K562 (cell line): Measurements from ENCODE around the gene EMILIN3. TPM values are rescaled to one million over a fixed set of nuclear protein-coding genes. Genes with fewer than 3 reads are reported as not detected.

Experiments
- PHB ChIP-seq: fragments of 250-450 bp; sonication (Bioruptor Pico); IDR thresholded peaks from 2 replicates; pipeline ENCODE4 v1.5.0; 2021
- RHOXF2B ChIP-seq: fragments of 250-450 bp; sonication (Bioruptor Pico); conservative IDR thresholded peaks from 2 replicates; pipeline ENCODE4 v1.5.1; 2021
- polyA plus RNA-seq, 8 experiments: library from polyadenylated mRNA; depleted of rRNA in 4 of 8; stranded (reverse) in 5 of 8; unstranded in 3 of 8; fragments of >200 nt; fragmentation: Nextera tagmentation in 2 of 8; fragmentation: Illumina TruSeq in 1 of 8; extraction: Ambion mirVana in 2 of 8; extraction: Trizol in 1 of 8; gene quantifications; 2 replicates each; pipeline versions ENCODE4 v1.2.1 to v1.2.3, GENCODE V29; 2011 to 2014; ENCODE audit warnings: inconsistent platforms in 1 of 8, missing spikeins in 1 of 8
- total RNA-seq, 7 experiments: library from RNA; depleted of rRNA in 6 of 7; stranded (reverse); fragments of >200 nt in 6 of 7; fragmentation: Illumina TruSeq in 2 of 7; extraction: Trizol in 2 of 7; gene quantifications; 2 replicates each; pipeline versions ENCODE4 v1.2.1 to v1.2.3, GENCODE V29; 2011 to 2021; ENCODE audit warnings: low replicate concordance in 1 of 7
- TF ChIP-seq, protein P1 (sequence below): fragments of 250-450 bp; sonication (Bioruptor Pico); IDR thresholded peaks from 2 replicates; pipeline ENCODE4 v1.5.0; 2020; ENCODE audit warnings: mild to moderate bottlenecking
- TF ChIP-seq, protein P2 (sequence below): fragments of 450-650 bp; IDR thresholded peaks from 2 replicates; pipeline ENCODE4 v1.6.1; 2018; ENCODE audit not compliant: partially characterized antibody

The EMILIN3 gene
- total and polyA plus RNA-seq, 9 of the 15 experiments (the other 6 are each of a cell fraction or from before 2014, with no cell fraction given): 0.01 to 0.07 TPM; not detected in 7

GRCh38 chr20:41330343-41330720 lies 36.3 kb downstream of the EMILIN3 start (continued):
- TF ChIP-seq, protein P1, sequence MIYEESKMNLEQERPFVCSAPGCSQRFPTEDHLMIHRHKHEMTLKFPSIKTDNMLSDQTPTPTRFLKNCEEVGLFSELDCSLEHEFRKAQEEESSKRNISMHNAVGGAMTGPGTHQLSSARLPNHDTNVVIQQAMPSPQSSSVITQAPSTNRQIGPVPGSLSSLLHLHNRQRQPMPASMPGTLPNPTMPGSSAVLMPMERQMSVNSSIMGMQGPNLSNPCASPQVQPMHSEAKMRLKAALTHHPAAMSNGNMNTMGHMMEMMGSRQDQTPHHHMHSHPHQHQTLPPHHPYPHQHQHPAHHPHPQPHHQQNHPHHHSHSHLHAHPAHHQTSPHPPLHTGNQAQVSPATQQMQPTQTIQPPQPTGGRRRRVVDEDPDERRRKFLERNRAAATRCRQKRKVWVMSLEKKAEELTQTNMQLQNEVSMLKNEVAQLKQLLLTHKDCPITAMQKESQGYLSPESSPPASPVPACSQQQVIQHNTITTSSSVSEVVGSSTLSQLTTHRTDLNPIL (CRISPR knock-in tag): no peak
- TF ChIP-seq, protein P2, sequence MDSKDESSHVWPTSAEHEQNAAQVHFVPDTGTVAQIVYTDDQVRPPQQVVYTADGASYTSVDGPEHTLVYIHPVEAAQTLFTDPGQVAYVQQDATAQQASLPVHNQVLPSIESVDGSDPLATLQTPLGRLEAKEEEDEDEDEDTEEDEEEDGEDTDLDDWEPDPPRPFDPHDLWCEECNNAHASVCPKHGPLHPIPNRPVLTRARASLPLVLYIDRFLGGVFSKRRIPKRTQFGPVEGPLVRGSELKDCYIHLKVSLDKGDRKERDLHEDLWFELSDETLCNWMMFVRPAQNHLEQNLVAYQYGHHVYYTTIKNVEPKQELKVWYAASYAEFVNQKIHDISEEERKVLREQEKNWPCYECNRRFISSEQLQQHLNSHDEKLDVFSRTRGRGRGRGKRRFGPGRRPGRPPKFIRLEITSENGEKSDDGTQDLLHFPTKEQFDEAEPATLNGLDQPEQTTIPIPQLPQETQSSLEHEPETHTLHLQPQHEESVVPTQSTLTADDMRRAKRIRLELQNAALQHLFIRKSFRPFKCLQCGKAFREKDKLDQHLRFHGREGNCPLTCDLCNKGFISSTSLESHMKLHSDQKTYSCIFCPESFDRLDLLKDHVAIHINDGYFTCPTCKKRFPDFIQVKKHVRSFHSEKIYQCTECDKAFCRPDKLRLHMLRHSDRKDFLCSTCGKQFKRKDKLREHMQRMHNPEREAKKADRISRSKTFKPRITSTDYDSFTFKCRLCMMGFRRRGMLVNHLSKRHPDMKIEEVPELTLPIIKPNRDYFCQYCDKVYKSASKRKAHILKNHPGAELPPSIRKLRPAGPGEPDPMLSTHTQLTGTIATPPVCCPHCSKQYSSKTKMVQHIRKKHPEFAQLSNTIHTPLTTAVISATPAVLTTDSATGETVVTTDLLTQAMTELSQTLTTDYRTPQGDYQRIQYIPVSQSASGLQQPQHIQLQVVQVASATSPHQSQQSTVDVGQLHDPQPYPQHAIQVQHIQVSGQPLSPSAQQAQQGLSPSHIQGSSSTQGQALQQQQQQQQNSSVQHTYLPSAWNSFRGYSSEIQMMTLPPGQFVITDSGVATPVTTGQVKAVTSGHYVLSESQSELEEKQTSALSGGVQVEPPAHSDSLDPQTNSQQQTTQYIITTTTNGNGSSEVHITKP: no peak
- TF ChIP-seq PHB (CRISPR knock-in tag) (no peak), RHOXF2B (CRISPR knock-in tag) (no peak)
